HG02870 (cell line): ENCODE results near the gene FRAT1.
"Not testable (repeated sequence)": the region's sequence is repeated elsewhere in the genome, so short reads cannot be mapped to it uniquely, and the experiment has no call there.

ENCODE experiments used
- ATAC-seq: cut with Tn5 transposase; IDR thresholded peaks from one replicate; pipeline ENCODE4 v1.9.1; 2021; ENCODE audit warnings: mild to moderate bottlenecking, moderate library complexity; ENCODE audit not compliant: unreplicated experiment

The FRAT1 gene, protein sequence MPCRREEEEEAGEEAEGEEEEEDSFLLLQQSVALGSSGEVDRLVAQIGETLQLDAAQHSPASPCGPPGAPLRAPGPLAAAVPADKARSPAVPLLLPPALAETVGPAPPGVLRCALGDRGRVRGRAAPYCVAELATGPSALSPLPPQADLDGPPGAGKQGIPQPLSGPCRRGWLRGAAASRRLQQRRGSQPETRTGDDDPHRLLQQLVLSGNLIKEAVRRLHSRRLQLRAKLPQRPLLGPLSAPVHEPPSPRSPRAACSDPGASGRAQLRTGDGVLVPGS

DNA sequence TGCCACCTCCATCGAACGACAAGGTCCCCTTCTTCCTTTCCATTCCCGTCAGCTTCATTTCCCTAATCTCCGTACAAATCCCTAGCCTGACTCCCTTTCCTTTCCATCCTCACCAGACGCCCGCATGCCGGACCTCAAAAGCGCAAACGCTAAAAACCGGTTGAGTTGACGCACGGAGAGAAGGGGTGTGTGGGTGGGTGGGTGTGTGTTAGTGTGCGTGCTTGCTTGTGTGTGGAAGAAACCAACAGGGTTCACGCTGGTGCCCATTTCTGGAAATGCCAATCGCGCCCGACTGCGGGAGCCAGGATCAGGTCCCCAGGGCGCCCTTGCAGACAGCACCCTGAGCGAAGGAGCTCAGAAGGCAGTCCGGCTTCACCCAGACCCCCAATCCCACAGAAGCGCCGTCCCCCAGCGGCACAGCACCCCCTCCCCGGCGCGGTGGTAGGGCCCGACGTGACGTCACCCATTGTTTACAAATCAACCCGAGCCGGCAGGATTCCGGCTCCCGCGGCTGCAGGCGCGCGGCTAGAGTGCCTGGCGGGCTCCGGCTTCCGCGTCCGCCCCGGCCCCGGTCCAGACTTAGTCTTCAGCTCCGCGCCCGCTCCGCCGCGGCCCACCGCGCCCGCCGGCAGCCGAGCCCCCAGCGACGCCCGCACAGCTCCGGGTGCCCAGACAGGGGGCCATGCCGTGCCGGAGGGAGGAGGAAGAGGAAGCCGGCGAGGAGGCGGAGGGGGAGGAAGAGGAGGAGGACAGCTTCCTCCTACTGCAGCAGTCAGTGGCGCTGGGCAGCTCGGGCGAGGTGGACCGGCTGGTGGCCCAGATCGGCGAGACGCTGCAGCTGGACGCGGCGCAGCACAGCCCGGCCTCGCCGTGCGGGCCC, at the start of gene FRAT1:
FRAT1 (plus strand) TSS at position 500 of the 880 bp plus-strand sequence; CDS start at position 683, 183 bp downstream.
- peak; percentile 84 for ATAC-seq

DNA sequence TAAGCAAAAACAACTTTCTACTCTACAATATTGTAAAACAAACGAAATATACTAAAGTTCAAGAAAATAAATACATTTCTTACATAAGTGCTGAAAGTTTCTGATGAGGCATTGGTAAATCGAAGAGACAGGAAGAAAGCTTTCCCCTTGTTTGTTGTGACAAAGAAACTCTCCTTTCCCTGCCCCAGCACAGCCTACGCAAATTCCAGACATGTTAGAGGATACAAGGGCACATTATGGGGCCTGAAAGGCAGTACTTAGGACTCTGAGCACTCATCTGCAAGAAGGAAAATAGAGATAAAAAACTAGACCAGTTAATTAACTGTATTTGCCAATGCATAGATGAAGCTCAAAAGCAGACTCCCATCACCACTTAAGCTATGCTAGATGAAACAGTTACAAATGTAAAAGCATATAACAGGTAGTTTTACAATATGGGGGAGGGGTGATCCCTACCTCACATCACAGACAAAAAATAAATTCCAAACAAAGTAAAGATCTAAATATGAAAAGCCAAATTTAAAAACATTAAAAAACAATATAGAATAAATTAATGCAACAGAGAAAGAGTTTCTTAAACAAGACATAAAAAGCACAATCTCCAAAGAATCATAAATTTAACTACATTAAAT, 48.4 kb upstream of the FRAT1 start:
- ATAC-seq, result no peak

DNA sequence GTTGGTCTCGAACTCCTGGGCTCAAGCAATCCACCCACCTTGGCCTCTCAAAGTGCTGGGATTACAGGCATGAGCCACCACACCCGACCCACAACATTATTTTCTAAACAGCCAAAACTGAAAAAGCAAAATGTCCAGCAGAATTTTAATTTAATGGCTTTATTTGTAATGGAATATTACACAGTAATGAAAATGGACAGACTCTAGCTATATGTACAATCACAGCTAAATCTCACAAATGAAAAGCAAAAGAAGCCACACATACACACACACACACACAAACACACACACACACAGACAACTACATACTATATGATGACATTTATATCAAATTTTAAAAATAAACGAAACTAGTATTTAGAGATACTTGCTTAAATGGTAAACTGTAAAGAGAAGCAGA, 45.4 kb upstream of the FRAT1 start:
- ATAC-seq, result no peak

DNA sequence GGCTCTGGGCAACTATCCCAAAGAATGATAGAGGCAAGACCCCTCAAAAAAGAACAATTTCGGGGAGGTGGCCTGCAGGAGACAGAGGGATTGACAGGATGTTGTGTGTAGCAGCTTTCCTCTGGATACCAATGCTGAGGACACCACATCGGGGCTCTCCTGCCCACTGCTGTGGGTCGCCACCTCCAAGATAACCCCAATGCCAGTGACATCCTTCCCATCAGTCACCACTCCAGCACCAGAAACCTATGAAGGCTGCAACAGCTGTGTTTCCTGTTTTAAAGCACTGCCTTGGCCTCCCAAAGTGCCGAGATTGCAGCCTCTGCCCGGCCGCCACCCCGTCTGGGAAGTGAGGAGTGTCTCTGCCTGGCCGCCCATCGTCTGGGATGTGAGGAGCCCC, 44.2 kb upstream of the FRAT1 start:
- no peak for ATAC-seq

DNA sequence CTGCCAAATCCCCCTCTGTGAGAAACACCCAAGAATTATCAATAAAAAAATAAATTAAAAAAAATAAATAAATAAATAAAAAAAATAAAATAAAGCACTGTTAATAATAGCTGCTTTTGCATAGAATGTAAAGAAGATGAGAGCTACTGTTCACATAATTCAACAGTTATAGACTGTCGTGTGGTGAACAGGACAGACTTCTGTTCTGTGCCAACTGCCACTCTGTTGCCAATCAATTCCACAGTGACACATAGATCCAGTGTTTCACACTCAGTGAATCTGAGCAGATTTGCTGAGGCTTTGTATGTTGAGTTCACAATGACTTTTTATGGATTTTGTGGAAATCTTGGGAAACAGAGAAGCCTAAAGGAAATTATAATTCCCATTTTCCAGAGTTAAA, 41.5 kb upstream of the FRAT1 start:
- no peak for ATAC-seq

DNA sequence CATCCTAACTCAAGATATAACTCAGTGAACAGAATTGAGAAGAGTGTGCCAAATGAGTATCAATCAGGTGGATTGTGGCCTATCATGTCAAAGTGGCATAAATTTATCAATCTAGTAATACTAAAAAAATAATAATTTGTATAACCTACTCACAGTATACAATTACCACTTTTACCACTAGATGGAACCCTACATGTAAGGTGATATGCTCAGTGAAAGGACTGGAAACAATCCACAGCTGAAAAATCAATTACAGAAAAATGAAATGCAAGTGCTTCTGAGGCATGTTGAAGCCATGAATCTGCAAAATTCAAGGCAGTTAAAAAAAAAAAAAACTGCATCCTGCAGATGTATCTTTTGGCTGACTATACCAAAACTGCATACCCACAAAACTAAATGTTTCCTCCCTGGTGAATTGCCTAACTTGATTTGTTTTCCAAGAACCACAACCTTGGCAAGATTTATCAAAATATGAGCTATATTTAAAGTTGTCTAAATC, 40.5 kb upstream of the FRAT1 start:
- no peak for ATAC-seq

DNA sequence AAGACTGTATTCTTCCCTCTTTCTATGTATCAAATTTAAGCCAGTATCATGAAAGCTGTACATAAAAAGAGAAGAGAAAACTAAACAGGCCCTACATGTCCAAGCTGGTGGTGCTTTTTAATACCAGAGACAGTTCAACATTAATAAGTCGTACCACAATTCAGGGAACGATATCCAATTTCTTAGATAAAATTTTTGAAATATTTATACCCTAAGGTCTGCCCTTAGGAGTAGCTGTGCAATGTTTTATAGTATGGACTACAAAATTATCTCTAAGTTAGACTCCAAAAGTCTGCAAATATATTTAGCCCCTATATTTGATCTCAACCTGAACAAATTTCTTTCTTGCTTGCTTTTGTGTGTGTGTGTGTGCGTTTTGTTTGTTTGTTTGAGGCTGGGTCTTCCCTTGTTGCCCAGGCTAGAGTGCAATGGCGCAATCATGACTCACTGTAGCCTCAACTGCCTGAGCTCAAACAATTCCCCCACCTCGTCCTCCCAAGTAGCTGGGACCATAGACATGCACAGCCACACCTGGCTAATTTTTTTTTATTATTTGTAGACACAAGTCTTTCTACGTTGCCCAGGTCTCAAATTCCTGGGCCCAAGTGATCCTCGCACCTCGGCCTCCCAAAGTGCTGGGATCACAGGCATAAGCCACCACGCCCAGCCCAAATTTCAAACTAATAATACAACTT, 39.8 kb upstream of the FRAT1 start:
- ATAC-seq, result no peak

DNA sequence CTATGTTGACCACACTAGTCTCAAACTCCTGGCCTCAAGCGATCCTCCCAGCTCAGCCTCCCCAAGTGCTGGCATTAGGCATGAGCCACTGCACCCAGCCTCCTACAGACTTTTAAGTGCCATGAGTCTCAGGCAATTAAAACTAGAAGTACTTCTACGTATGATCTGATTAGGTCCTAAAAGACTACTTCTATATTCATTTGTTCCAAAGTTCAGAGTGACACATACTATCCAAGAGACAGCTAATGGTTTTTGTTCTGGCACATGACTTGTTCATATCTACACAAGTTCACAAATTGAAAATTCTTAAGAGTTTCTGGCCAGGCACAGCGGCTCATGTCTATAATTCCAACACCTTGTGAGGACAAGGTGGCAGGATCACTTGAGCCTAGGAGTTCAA, 38.3 kb upstream of the FRAT1 start:
- no peak for ATAC-seq

DNA sequence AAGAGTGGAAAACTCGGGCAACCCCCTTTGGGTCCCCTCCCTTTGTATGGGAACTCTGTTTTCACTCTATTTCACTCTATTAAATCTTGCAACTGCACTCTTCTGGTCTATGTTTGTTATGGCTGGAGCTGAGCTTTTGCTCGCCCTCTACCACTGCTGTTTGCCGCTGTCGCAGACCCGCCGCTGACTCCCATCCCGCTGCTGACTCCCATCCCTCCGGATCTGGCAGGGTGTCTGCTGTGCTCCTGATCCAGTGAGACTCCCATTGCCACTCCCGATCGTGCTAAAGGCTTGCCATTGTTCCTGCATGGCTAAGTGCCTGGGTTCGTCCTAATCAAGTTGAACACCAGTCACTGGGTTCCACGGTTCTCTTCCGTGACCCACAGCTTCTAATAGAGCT, 29.0 kb upstream of the FRAT1 start:
- ATAC-seq, result not testable (repeated sequence)

DNA sequence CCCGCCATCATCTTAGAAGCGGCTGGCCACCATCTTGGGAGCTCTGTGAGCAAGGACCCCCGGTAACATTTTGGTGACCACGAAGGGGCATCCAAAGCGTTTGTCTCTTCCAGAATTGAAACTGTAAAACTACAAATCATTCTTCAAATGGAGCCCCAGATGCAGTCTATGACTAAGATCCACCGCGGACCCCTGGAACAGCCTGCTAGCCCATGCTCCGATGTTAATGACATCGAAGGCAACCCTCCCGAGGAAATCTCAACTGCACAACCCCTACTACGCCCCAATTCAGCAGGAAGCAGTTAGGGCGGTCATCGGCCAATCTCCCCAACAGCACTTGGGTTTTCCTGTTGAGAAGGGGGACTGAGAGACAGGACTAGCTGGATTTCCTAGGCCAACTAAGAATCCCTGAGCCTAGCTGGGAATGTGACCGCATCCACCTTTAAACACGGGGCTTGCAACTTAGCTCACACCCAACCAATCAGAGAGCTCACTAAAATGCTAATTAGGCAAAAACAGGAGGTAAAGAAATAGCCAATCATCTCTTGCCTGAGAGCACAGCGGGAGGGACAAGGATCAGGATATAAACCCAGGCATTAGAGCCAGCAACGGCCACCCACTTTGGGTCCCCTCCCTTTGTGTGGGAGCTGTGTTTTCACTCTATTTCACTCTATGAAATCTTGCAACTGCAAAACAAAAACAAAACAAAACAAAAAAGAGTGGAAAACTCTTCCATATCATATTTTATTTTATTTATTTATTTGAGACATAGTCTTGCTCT, 28.3 kb upstream of the FRAT1 start:
- ATAC-seq, result not testable (repeated sequence)

DNA sequence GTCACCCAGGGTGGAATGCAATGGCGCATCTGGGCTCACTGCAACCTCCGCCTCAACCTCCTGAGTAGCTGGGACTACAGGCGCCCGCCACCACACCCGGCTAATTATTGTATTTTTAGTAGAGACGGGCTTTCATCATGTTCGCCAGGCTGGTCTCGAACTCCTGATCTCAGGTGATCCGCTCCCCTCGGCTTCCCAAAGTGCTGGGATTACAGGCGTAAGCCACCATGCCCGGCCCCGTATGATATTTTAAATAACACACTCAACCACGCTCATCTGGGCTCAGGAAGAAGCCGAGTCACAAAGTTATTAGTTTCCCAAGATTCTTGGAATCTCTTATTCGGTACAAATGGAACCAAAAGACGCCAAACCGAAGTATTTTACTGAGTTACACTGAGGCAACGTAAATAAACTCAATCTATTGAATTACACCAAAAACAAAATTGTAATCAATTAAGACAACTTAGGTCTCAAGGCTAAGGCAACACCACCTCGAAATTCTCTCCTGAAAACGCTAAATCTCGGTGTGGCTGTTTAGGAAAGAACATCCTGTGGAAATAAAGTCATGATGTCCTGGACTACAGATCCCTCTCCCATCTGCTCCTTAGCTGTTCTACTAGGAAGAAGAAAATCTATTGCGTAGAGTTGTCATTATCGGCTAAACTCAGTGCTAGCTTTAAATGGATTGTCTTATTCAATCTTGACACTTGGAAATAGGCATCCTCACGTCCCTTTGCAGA, 27.5 kb upstream of the FRAT1 start:
- no peak for ATAC-seq

DNA sequence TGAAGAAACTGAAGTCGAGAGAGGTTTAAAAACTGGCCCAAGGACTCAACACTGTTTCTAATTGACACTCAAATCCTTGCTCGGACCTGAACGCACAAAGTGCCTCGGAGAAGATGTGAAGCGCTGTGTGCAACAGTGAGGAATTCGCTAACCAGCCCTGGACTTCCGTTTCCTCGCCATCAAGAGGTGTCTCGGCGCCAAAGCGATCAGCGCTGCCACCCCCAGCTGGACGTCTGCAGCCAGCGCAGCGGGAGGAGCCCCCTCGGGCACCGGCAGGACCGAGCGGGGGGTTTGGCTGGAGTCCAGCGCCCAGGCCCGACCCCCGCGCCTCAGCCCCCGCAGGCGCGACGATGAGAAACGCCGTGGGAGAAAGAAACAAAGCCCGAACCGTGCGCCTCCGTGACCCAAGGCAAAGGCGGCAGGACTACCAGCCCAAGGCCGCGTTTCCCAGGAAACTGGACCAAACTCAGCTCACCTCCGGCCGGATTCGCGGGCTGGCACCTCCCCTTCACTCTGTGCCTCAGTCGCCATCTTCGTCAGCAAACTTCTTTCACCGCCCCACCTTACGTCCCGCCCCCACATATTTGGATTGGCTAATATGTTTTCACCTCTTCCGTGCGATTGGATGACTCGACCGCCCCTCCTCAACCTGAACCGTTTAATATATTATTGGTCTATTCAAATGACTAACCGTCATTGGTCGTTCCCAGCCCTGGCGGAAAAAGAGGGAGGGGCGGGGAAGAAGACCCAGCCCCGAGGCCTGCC, 26.8 kb upstream of the FRAT1 start, which contains the start of gene ARHGAP19:
ARHGAP19 (minus strand) TSS at position 541 of the 765 bp plus-strand sequence; CDS start at position 531, 10 bp downstream.
- ATAC-seq, result peak; percentile 96

DNA sequence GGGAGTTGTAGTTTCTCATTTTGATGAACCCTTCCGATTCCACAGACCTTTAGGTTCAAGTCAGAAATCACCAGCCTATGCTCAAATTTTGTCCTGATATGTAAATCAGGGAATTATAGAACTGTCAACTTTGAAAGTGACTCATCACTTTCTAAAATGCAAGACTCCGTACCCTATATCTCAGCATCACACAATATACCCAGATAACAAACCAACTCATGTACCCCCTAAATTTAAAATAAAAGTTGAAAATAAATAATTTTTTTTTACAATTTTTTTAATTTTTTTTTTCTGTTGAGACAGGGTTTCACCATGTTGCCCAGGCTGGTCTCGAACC, 26.2 kb upstream of the FRAT1 start:
- no peak for ATAC-seq

DNA sequence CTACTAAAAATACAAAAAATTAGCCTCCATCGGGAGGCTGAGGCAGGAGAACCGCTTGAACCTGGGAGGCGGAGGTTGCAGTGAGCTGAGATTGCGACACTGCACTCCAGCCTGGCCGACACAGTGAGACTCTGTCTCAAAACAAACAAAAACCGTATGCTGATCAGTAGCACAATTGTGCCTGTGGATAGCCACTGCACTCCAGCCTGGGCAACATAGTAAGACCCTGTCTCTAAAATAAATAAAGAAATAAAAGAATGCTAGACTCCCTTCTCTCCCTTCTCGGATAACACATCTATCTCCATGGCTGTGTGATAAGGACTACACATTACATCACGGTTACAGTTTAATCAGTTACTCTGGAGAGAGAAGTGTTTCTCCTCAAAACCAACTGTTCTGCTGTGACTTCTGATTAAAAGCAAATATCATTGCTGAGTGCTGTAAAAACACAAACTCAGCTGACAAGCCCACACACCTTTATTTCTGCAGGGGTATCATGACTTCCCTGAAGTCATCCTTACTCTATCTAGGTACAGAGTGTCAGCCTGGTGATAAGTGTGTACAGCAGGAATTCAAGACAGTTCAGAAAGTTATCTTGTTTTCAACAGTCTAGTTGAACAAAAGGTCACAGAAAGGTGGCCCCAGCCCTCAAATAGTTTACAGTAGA, 21.4 kb upstream of the FRAT1 start:
- no peak for ATAC-seq

DNA sequence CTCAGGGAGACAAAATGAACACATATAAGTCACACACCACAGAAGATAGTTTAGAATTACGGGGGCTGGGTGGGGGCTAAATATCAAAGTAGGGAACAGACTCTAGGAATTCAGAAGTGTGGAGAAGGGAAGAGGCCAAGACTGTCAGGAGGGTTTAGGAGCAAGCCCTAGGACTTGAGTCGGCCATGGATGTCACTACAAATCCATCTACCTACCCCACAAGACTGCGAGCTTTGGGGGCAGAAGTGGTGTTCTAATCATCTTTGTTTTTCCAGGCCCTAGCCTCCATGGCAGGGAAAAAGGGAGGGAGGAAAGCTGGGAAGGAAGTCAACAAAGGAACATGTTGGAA, 20.9 kb upstream of the FRAT1 start:
- ATAC-seq, result no peak

DNA sequence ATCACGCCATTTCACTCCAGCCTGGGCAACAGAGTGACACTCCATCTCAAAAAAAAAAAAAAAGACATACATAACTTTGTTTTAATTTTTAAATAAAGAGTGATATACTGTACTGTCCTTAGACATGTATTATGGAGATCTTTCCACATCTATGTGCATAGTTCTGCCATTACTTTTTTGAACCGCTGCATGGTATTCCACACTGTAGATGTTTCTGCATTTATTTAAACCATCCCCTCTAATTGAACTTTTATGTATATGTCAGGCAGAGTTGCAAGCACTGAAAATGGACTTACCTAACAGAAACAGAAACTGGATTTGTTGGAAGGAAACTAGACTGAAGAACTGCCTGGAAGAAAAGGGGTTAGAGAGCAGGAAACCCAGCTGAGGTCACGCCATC, 18.1 kb upstream of the FRAT1 start:
- no peak for ATAC-seq

DNA sequence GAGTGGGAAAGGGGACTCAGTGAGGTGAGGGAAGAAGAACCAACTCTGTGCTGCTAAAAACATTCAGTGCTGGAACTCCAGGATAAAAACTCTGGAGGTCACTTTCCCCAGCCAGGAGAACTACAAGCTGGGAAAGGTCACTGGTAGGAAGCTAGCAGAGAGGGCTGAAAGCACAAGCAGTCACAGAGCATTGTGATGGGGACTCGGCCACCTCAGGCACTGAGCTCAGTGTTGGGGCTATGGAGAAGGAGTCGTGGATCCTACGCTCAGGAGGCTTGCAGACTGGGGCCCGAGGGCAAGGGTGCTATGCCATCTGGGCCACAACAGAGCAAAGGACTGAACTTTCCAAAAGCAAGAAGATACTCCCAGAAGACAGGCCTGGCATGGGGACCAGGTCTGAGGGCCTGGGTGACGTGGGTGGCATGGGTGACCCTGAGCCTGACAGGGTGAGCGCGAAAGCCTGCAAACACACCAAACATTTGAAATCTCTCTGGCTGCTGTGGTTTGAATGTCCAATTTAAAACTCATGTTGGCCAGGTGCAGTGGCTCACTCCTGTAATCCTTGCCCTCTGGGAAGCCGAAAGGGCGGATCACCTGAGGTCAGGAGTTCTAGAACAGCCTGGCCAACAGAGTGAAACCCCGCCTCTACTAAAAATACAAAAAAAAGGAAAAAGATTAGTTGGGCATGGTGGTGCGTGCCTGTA, 16.8 kb upstream of the FRAT1 start:
- ATAC-seq, result no peak

DNA sequence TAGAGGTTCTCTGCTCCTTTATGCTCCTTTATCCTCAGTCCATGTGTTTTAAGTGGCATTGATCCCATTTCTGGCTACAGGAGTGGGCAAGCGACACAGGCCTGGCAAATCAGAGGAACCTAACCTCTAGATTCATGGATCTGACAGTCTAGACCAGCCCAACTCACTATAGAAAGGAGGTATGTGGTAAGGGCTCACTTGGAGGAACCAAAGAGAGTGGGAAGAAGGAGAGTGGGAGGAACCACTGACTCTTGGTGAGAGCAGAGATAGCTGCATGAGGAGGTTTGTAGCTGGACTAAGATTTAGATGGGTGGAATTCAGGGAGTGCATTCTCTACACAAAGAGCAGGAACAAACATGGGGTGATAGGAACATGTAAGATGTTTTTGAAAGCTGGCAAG, 11.6 kb upstream of the FRAT1 start:
- ATAC-seq, result no peak
